B cell (primary cell): Measurements from ENCODE around the gene LONRF2. TPM values are rescaled to one million over a fixed set of nuclear protein-coding genes. Genes with fewer than 3 reads are reported as not detected.

ENCODE experiments used
- ATAC-seq: fragments of 200-7000 bp; cut with Tn5 transposase; one replicate; pipeline ENCODE4 v1.10.0; 2021; ENCODE audit warnings: low read depth, mild to moderate bottlenecking, moderate number of reproducible peaks, moderate library complexity
- CTCF ChIA-PET: fragments of 350-600 bp; sonication (Branson Sonifier 250); formaldehyde crosslinking; loops from one replicate; lab custom pipeline; 2021; ENCODE audit warnings: antibody characterized with exemption, inconsistent platforms; lab: Charles Lee
- POLR2A ChIA-PET: fragments of 350-600 bp; sonication (Branson Sonifier 250); formaldehyde crosslinking; loops from one replicate; lab custom pipeline; 2021; ENCODE audit warnings: antibody characterized with exemption; lab: Charles Lee
- DNase-seq: peaks from one replicate; pipeline ENCODE4 v3.0.0; 2013
- H2AFZ ChIP-seq: 2 replicates; pipeline ENCODE4 v1.6.1; 2012; ENCODE audit warnings: mild to moderate bottlenecking, low read depth, low read length; ENCODE audit not compliant: insufficient read depth, poor library complexity, severe bottlenecking
- H3K27ac ChIP-seq, 2 donors: 1 replicate in 1 of 2; 2 replicates in 1 of 2; pipeline ENCODE4 v1.5.1; 2012 to 2013; ENCODE audit warnings: low read length in 2 of 2, mild to moderate bottlenecking in 2 of 2, moderate library complexity in 1 of 2
- H3K27me3 ChIP-seq, 4 experiments: fragments of 200-600 bp in 1 of 4; sonication (generic) in 1 of 4; replicated peaks in 1 of 4; 1 replicate in 2 of 4; 2 replicates in 2 of 4; pipeline versions ENCODE4 v1.6.1 to v1.7.0; 2013 to 2016; ENCODE audit warnings: low read length in 3 of 4, mild to moderate bottlenecking in 2 of 4, mixed read lengths in 1 of 4, moderate library complexity in 1 of 4; ENCODE audit not compliant: insufficient read depth in 4 of 4, control insufficient read depth in 3 of 4; ENCODE audit errors: control extremely low read depth in 1 of 4
- H3K36me3 ChIP-seq, 2 experiments: replicated peaks in 1 of 2; 1 replicate in 1 of 2; 2 replicates in 1 of 2; pipeline versions ENCODE4 v1.6.1 to v1.7.1; 2013; ENCODE audit warnings: low read length in 1 of 2; ENCODE audit not compliant: insufficient read depth in 2 of 2, control insufficient read depth in 1 of 2; ENCODE audit errors: control extremely low read depth in 1 of 2, extremely low read depth in 1 of 2
- H3K4me1 ChIP-seq, 2 donors: fragments of 200-600 bp in 1 of 2; sonication (generic) in 1 of 2; 1 replicate in 1 of 2; 2 replicates in 1 of 2; pipeline versions ENCODE4 v1.5.1 to v1.6.1; 2013 to 2017; ENCODE audit warnings: low read length in 2 of 2; ENCODE audit not compliant: control insufficient read depth in 2 of 2, insufficient read depth in 2 of 2
- H3K4me2 ChIP-seq: replicated peaks from 2 replicates; pipeline ENCODE3; 2012; ENCODE audit warnings: mild to moderate bottlenecking, low read depth, low read length; ENCODE audit not compliant: poor library complexity, severe bottlenecking
- H3K4me3 ChIP-seq, 5 experiments: fragments of 200-600 bp in 1 of 5; sonication (generic) in 1 of 5; 1 replicate in 3 of 5; 2 replicates in 2 of 5; pipeline versions ENCODE4 v1.5.1 to v1.7.0; 2011 to 2016; ENCODE audit warnings: low read length in 4 of 5, mild to moderate bottlenecking in 4 of 5, low read depth in 2 of 5, control low read depth in 1 of 5, moderate library complexity in 1 of 5; ENCODE audit not compliant: insufficient read depth in 1 of 5; ENCODE audit errors: control extremely low read depth in 1 of 5, extremely low read depth in 1 of 5
- H3K79me2 ChIP-seq: fragments of 200-600 bp; sonication (generic); one replicate; pipeline ENCODE4 v1.6.0; 2016; ENCODE audit warnings: low read length; ENCODE audit not compliant: control insufficient read depth, insufficient read depth
- H3K9ac ChIP-seq: fragments of 200-600 bp; sonication (generic); 2 replicates; pipeline ENCODE4 v1.6.1; 2017; ENCODE audit warnings: mild to moderate bottlenecking, low read length, moderate library complexity
- H3K9me3 ChIP-seq, 3 donors: one replicate each; pipeline versions ENCODE4 v1.6.1 to v1.7.1; 2013; ENCODE audit warnings: low read length in 2 of 3; ENCODE audit not compliant: control insufficient read depth in 2 of 3, insufficient read depth in 1 of 3; ENCODE audit errors: control extremely low read depth in 1 of 3
- H4K20me1 ChIP-seq: 2 replicates; pipeline ENCODE4 v1.6.0; 2012; ENCODE audit warnings: mild to moderate bottlenecking, low read length; ENCODE audit not compliant: insufficient read depth, control insufficient read depth, poor library complexity, severe bottlenecking
- H3K27ac Mint-ChIP-seq: one replicate; pipeline ENCODE4 v1.8.0; 2021; ENCODE audit warnings: mixed read lengths
- H3K27me3 Mint-ChIP-seq: one replicate; pipeline ENCODE4 v1.8.0; 2021; ENCODE audit warnings: mixed read lengths
- H3K4me1 Mint-ChIP-seq: one replicate; pipeline ENCODE4 v1.8.0; 2021; ENCODE audit warnings: mixed read lengths
- H3K4me3 Mint-ChIP-seq: one replicate; pipeline ENCODE4 v1.8.0; 2021; ENCODE audit warnings: mixed read lengths
- H3K9me3 Mint-ChIP-seq: one replicate; pipeline ENCODE4 v1.8.0; 2022; ENCODE audit warnings: mixed read lengths; ENCODE audit not compliant: insufficient read depth
- EZH2 ChIP-seq: IDR thresholded peaks from 2 replicates; pipeline ENCODE4 v1.6.1; 2012; ENCODE audit warnings: borderline replicate concordance, low read depth, mild to moderate bottlenecking, moderate library complexity, low read length; ENCODE audit not compliant: insufficient read depth, poor library complexity, severe bottlenecking
- WGBS: methylation state at CpG from one replicate; pipeline ENCODE4 v1.1.5; 2013; ENCODE audit warnings: missing lambda C conversion rate; ENCODE audit not compliant: insufficient coverage; 5-methylcytosine and 5-hydroxymethylcytosine counted together
- intact Hi-C: fragments of 100-400 bp; cut with micrococcal nuclease; formaldehyde crosslinking; loops from one replicate; pipeline ENCODE4 v1.10.0; 2022
- polyA plus RNA-seq: library from polyadenylated mRNA; depleted of rRNA; stranded (reverse); fragments of >200 nt; gene quantifications from 2 replicates; pipeline ENCODE4 v1.2.3, GENCODE V29; 2012
- total RNA-seq, 2 donors: library from RNA; stranded (reverse); fragments of 120-200 nt in 1 of 2; gene quantifications; 1 replicate in 1 of 2; 2 replicates in 1 of 2; pipeline versions ENCODE4 v1.2.3 to v1.2.4, GENCODE V29; 2013 to 2022
- TF ChIP-seq, protein P1 (sequence below): fragments of 200-600 bp; IDR thresholded peaks from one replicate; pipeline ENCODE4 v1.8.0; 2022; ENCODE audit warnings: antibody characterized with exemption, mild to moderate bottlenecking

The LONRF2 gene
- total and polyA plus RNA-seq, 2 donors (not counting 1 experiment from before 2014, with no cell fraction given) = 0.32 TPM; not detected in 1

DNA sequence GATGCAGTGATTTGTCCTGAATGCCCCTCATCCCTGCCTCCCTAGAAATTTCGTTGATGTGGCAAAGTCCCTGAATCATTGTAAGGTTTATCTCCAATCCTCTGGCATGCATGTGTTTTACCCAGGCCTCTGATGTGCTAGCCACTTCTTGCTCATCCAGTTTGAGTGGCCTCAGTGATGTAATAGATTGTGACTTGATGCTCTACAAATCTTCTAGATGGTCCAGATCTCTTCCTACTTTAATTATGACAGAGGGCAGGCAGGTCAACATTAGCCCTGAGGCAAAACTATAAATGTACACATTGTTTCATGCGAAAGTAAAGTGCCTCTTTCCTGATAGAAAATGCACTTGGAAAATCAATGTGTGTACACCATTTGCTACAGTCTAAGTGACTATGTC is 54.5 kb downstream of the LONRF2 start:
- intact Hi-C loops = no loop called here
- no CpG with 5 or more reads among the region's 2 CpGs for WGBS
- CTCF ChIA-PET = interaction anchor here (1.5 to 9.3 kb wide), 2 partner anchors 111 to 708 kb away, joined by 5 to 137 read pairs; no protein-coding TSS in a partner anchor

GRCh38 chr2:100266126-100266525 is 56.2 kb downstream of the LONRF2 start:
- WGBS = 95% methylated on average over 7 of the region's 7 CpGs
- no peak overlapping the region for H3K4me3 ChIP-seq
- no peak overlapping the region for H3K4me2 ChIP-seq
- H2AFZ ChIP-seq = no peak overlapping the region
- CTCF ChIA-PET = interaction anchor here (1.3 to 9.3 kb wide), 3 partner anchors 8 to 706 kb away, joined by 4 to 137 read pairs (median 5); no protein-coding TSS in a partner anchor
- H3K4me1 ChIP-seq = no peaks in the 10 kb centered on the region
- no peaks in the 10 kb centered on the region for H4K20me1 ChIP-seq
- DNase-seq (no peak), ATAC-seq (no peak)
- H3K9me3 Mint-ChIP-seq = no peaks in the 10 kb centered on the region
- no peaks in the 10 kb centered on the region for H3K36me3 ChIP-seq
- no peaks in the 10 kb centered on the region for H3K27me3 Mint-ChIP-seq
- no peak overlapping the region for H3K27ac ChIP-seq
- peaks cover under 1% of the 10 kb centered on the region for H3K79me2 ChIP-seq
- H3K9me3 ChIP-seq = peaks cover 0 to 7% (median 0%) of the 10 kb centered on the region in 3 donors
- H3K9ac ChIP-seq = no peak overlapping the region
- no peak overlapping the region for H3K4me3 Mint-ChIP-seq
- intact Hi-C loops = no loop called here
- POLR2A ChIA-PET = no interaction called here
- TF ChIP-seq EZH2 = no peak
- TF ChIP-seq, protein P1, sequence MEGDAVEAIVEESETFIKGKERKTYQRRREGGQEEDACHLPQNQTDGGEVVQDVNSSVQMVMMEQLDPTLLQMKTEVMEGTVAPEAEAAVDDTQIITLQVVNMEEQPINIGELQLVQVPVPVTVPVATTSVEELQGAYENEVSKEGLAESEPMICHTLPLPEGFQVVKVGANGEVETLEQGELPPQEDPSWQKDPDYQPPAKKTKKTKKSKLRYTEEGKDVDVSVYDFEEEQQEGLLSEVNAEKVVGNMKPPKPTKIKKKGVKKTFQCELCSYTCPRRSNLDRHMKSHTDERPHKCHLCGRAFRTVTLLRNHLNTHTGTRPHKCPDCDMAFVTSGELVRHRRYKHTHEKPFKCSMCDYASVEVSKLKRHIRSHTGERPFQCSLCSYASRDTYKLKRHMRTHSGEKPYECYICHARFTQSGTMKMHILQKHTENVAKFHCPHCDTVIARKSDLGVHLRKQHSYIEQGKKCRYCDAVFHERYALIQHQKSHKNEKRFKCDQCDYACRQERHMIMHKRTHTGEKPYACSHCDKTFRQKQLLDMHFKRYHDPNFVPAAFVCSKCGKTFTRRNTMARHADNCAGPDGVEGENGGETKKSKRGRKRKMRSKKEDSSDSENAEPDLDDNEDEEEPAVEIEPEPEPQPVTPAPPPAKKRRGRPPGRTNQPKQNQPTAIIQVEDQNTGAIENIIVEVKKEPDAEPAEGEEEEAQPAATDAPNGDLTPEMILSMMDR = no peak
- H3K27ac Mint-ChIP-seq = no peak overlapping the region
- H3K27me3 ChIP-seq = no peaks in the 10 kb centered on the region
- peaks cover 12% of the 10 kb centered on the region for H3K4me1 Mint-ChIP-seq

More for the DNA sequence above, 54.5 kb downstream of the LONRF2 start:
- no peaks in the 10 kb centered on the region for H3K27me3 ChIP-seq
- H3K4me3 Mint-ChIP-seq = no peak overlapping the region
- ATAC-seq (no peak), DNase-seq (no peak)
- POLR2A ChIA-PET = no interaction called here
- H3K27ac Mint-ChIP-seq = no peak overlapping the region
- H3K9ac ChIP-seq = no peak overlapping the region
- no peaks in the 10 kb centered on the region for H3K27me3 Mint-ChIP-seq
- peaks cover 9% of the 10 kb centered on the region for H3K4me1 Mint-ChIP-seq
- no peak overlapping the region for H3K4me3 ChIP-seq
- no peak overlapping the region for H2AFZ ChIP-seq
- peaks cover 0 to 8% (median 0%) of the 10 kb centered on the region in 3 donors for H3K9me3 ChIP-seq
- no peaks in the 10 kb centered on the region for H3K36me3 ChIP-seq
- H3K4me1 ChIP-seq = no peaks in the 10 kb centered on the region
- TF ChIP-seq EZH2 = no peak
- TF ChIP-seq, protein P1 = no peak
- no peak overlapping the region for H3K27ac ChIP-seq
- H3K4me2 ChIP-seq = no peak overlapping the region
- H4K20me1 ChIP-seq = no peaks in the 10 kb centered on the region
- no peaks in the 10 kb centered on the region for H3K9me3 Mint-ChIP-seq
- no peaks in the 10 kb centered on the region for H3K79me2 ChIP-seq
